H1 (cell line): ENCODE results near the gene SLC1A7. TPM values are rescaled to one million over a fixed set of nuclear protein-coding genes. Genes with fewer than 3 reads are reported as not detected.
A peak's percentile ranks its signal among the peaks of the same experiment; 100 is the strongest.

Source experiments
- CTCF ChIA-PET: fragments of 300-600 bp; sonication (Branson Sonifier 250); formaldehyde crosslinking; loops from one replicate; lab custom pipeline; 2021; ENCODE audit not compliant: partially characterized antibody; lab: Charles Lee
- POLR2A ChIA-PET: fragments of 300-600 bp; sonication (Branson Sonifier 250); formaldehyde crosslinking; loops from one replicate; lab custom pipeline; 2021; ENCODE audit warnings: inconsistent platforms; ENCODE audit not compliant: partially characterized antibody; lab: Charles Lee
- DNase-seq, 2 experiments: peaks; one replicate each; pipeline versions ENCODE4 v3.0.0 to v3.0.0-alpha.2; 2010 to 2022; ENCODE audit warnings: low spot score in 2 of 2, low read depth in 1 of 2, mixed read lengths in 1 of 2
- FAIRE-seq: peaks from 2 replicates; lab custom pipeline; 2011; peaks lifted over from hg19 to GRCh38; lab: Jason Lieb, UNC
- H2AFZ ChIP-seq: 2 replicates; pipeline ENCODE4 v1.8.1; 2012; ENCODE audit warnings: low read length, inconsistent platforms
- H2AK5ac ChIP-seq: 2 replicates; pipeline ENCODE4 v1.6.1; 2013; ENCODE audit warnings: low read depth, low read length
- H2BK120ac ChIP-seq: replicated peaks from 2 replicates; pipeline ENCODE3; 2013; ENCODE audit warnings: low read depth, low read length, inconsistent platforms
- H2BK12ac ChIP-seq: 2 replicates; pipeline ENCODE4 v1.6.1; 2013; ENCODE audit warnings: low read depth, low read length
- H2BK15ac ChIP-seq: 2 replicates; pipeline ENCODE4 v1.6.1; 2013; ENCODE audit warnings: low read length
- H2BK20ac ChIP-seq: 2 replicates; pipeline ENCODE4 v1.6.1; 2013; ENCODE audit warnings: low read length
- H2BK5ac ChIP-seq: 2 replicates; pipeline ENCODE4 v1.6.1; 2013; ENCODE audit warnings: low read depth, low read length
- H3K14ac ChIP-seq: 2 replicates; pipeline ENCODE4 v1.6.1; 2013; ENCODE audit warnings: inconsistent platforms; ENCODE audit not compliant: insufficient read length
- H3K18ac ChIP-seq: 2 replicates; pipeline ENCODE4 v1.6.1; 2013; ENCODE audit warnings: low read length; ENCODE audit errors: extremely low read depth
- H3K23ac ChIP-seq: 2 replicates; pipeline ENCODE4 v1.6.1; 2013; ENCODE audit warnings: inconsistent platforms; ENCODE audit not compliant: insufficient read length
- H3K23me2 ChIP-seq: 2 replicates; pipeline ENCODE4 v1.6.1; 2013; ENCODE audit warnings: low read depth, low read length
- H3K27ac ChIP-seq: 2 replicates; pipeline ENCODE4 v1.6.1; 2011; ENCODE audit warnings: low read depth, low read length, inconsistent platforms
- H3K27me3 ChIP-seq, 4 experiments: replicated peaks in 1 of 4; 1 replicate in 1 of 4; 2 replicates in 3 of 4; pipeline versions ENCODE4 v1.6.1 to v1.8.1; 2011 to 2013; ENCODE audit warnings: low read length in 3 of 4, mild to moderate bottlenecking in 3 of 4, inconsistent platforms in 2 of 4, mixed read lengths in 2 of 4, moderate library complexity in 1 of 4; ENCODE audit not compliant: control insufficient read depth in 3 of 4, insufficient read depth in 3 of 4; ENCODE audit errors: extremely low read depth in 1 of 4
- H3K36me3 ChIP-seq, 4 experiments: 2 replicates each; pipeline versions ENCODE4 v1.6.1 to v1.8.1; 2011 to 2013; ENCODE audit warnings: mild to moderate bottlenecking in 4 of 4, low read length in 3 of 4, moderate library complexity in 2 of 4, control low read depth in 1 of 4, inconsistent platforms in 1 of 4; ENCODE audit not compliant: insufficient read depth in 4 of 4, control insufficient read depth in 2 of 4
- H3K4ac ChIP-seq: replicated peaks from 2 replicates; pipeline ENCODE3; 2013; ENCODE audit warnings: low read length, low read depth, mixed read lengths, inconsistent platforms; ENCODE audit not compliant: insufficient read length
- H3K4me1 ChIP-seq, 4 experiments: replicated peaks in 1 of 4; 1 replicate in 1 of 4; 2 replicates in 3 of 4; pipeline versions ENCODE4 v1.6.1 to v1.8.1; 2011 to 2013; ENCODE audit warnings: low read length in 3 of 4, inconsistent platforms in 2 of 4, mixed read lengths in 1 of 4; ENCODE audit not compliant: insufficient read depth in 4 of 4, control insufficient read depth in 3 of 4
- H3K4me2 ChIP-seq, 2 experiments: 2 replicates each; pipeline versions ENCODE4 v1.6.1 to v1.8.1; 2011 to 2013; ENCODE audit warnings: low read depth in 2 of 2, low read length in 2 of 2, control low read depth in 1 of 2, inconsistent platforms in 1 of 2, mild to moderate bottlenecking in 1 of 2; ENCODE audit not compliant: insufficient read depth in 1 of 2
- H3K4me3 ChIP-seq, 4 experiments: fragments of 200-600, 300-600 bp in 1 of 4; sonication (generic), shearing (Covaris generic), sonication (Bioruptor Twin) in 1 of 4; 2 replicates each; pipeline versions ENCODE4 v1.5.1 to v1.8.1; 2011 to 2016; ENCODE audit warnings: low read length in 4 of 4, low read depth in 3 of 4, control low read depth in 2 of 4, inconsistent platforms in 2 of 4, mild to moderate bottlenecking in 2 of 4, mixed read lengths in 1 of 4, moderate library complexity in 1 of 4; ENCODE audit not compliant: insufficient read depth in 2 of 4; ENCODE audit errors: extremely low read depth in 1 of 4
- H3K56ac ChIP-seq: replicated peaks from 2 replicates; pipeline ENCODE3; 2013; ENCODE audit warnings: low read depth, mild to moderate bottlenecking, mixed read lengths, low read length, inconsistent platforms; ENCODE audit not compliant: insufficient read length
- H3K79me1 ChIP-seq: 2 replicates; pipeline ENCODE4 v1.6.1; 2013; ENCODE audit warnings: low read depth, low read length, control low read depth
- H3K79me2 ChIP-seq, 2 experiments: 2 replicates each; pipeline versions ENCODE4 v1.6.1 to v1.8.1; 2012 to 2013; ENCODE audit warnings: low read length in 2 of 2, mild to moderate bottlenecking in 2 of 2, inconsistent platforms in 1 of 2; ENCODE audit not compliant: insufficient read depth in 2 of 2, control insufficient read depth in 1 of 2
- H3K9ac ChIP-seq, 4 experiments: replicated peaks in 1 of 4; 1 replicate in 1 of 4; 2 replicates in 3 of 4; pipeline versions ENCODE4 v1.6.1 to v1.8.1; 2011 to 2013; ENCODE audit warnings: low read depth in 3 of 4, low read length in 3 of 4, control low read depth in 2 of 4, mild to moderate bottlenecking in 2 of 4, moderate library complexity in 2 of 4, inconsistent platforms in 1 of 4; ENCODE audit errors: extremely low read depth in 1 of 4
- H3K9me3 ChIP-seq, 2 experiments: 2 replicates each; pipeline versions ENCODE4 v1.6.1 to v1.8.1; 2012 to 2013; ENCODE audit warnings: mild to moderate bottlenecking in 2 of 2, moderate library complexity in 2 of 2, control low read depth in 1 of 2, inconsistent platforms in 1 of 2, low read depth in 1 of 2, low read length in 1 of 2, mixed read lengths in 1 of 2; ENCODE audit not compliant: insufficient read depth in 2 of 2
- H4K20me1 ChIP-seq, 2 experiments: replicated peaks in 1 of 2; 2 replicates each; pipeline versions ENCODE3 to v1.8.1; 2011 to 2013; ENCODE audit warnings: inconsistent platforms in 2 of 2, low read length in 2 of 2, mild to moderate bottlenecking in 1 of 2; ENCODE audit not compliant: insufficient read depth in 2 of 2, control insufficient read depth in 1 of 2
- H4K5ac ChIP-seq: 2 replicates; pipeline ENCODE4 v1.6.1; 2013; ENCODE audit warnings: low read length, low read depth, mixed read lengths, inconsistent platforms; ENCODE audit not compliant: insufficient read length
- H4K8ac ChIP-seq: 2 replicates; pipeline ENCODE4 v1.8.0; 2013; ENCODE audit warnings: mild to moderate bottlenecking, moderate library complexity, low read length, inconsistent platforms; ENCODE audit not compliant: insufficient read depth; ENCODE audit errors: extremely low read depth
- H4K91ac ChIP-seq: replicated peaks from 2 replicates; pipeline ENCODE3; 2013; ENCODE audit warnings: low read length, mixed read lengths, inconsistent platforms; ENCODE audit not compliant: insufficient read length
- ASH2L ChIP-seq: fragments of 200-600, 300-600 bp; sonication (generic); IDR thresholded peaks from one replicate; pipeline ENCODE4 v1.7.1; 2017; ENCODE audit warnings: low read length
- CEBPB ChIP-seq: IDR thresholded peaks from 2 replicates; pipeline ENCODE4 v1.6.1; 2012; ENCODE audit warnings: low read depth, low read length
- CHD2 ChIP-seq: IDR thresholded peaks from 2 replicates; pipeline ENCODE4 v1.6.1; 2012; ENCODE audit warnings: low read length, improper control_type of control experiment
- CREB1 ChIP-seq: IDR thresholded peaks from 2 replicates; pipeline ENCODE4 v1.6.1; 2012; ENCODE audit warnings: inconsistent platforms
- GTF2F1 ChIP-seq: IDR thresholded peaks from 2 replicates; pipeline ENCODE4 v1.6.1; 2012; ENCODE audit warnings: low read depth, low read length, improper control_type of control experiment, borderline replicate concordance
- HDAC2 ChIP-seq, 2 experiments: fragments of 300-600 bp in 1 of 2; sonication (generic) in 1 of 2; IDR thresholded peaks; 2 replicates each; pipeline ENCODE4 v1.6.1; 2011 to 2012; ENCODE audit warnings: low read depth in 2 of 2, low read length in 2 of 2, mild to moderate bottlenecking in 2 of 2, moderate library complexity in 2 of 2, borderline replicate concordance in 1 of 2, inconsistent platforms in 1 of 2
- MAFK ChIP-seq: IDR thresholded peaks from 2 replicates; pipeline ENCODE4 v1.6.1; 2012; ENCODE audit warnings: low read depth, mild to moderate bottlenecking, improper control_type of control experiment, low read length
- SAP30 ChIP-seq: fragments of 300-600 bp; sonication (generic); IDR thresholded peaks from 2 replicates; pipeline ENCODE4 v1.7.1; 2012; ENCODE audit warnings: low read length, moderate library complexity, mild to moderate bottlenecking, inconsistent platforms; ENCODE audit not compliant: insufficient read depth, insufficient replicate concordance
- SIRT6 ChIP-seq: IDR thresholded peaks from one replicate; pipeline ENCODE4 v1.7.1; 2012; ENCODE audit warnings: low read length, inconsistent platforms
- SIX5 ChIP-seq: IDR thresholded peaks from 2 replicates; pipeline ENCODE4 v1.6.1; 2011; ENCODE audit warnings: mild to moderate bottlenecking, low read depth, low read length
- SUZ12 ChIP-seq: fragments of 200-600 bp; sonication (generic); IDR thresholded peaks from 2 replicates; pipeline ENCODE4 v1.6.1; 2012; ENCODE audit warnings: mild to moderate bottlenecking, inconsistent platforms, low read length, moderate library complexity, mixed read lengths
- YY1 ChIP-seq: IDR thresholded peaks from 2 replicates; pipeline ENCODE4 v1.6.1; 2011; ENCODE audit warnings: low read depth, mild to moderate bottlenecking, low read length
- WGBS, 2 experiments: shearing (Covaris generic) in 1 of 2; methylation state at CpG; one replicate each; pipeline versions ENCODE4 v1.1.6 to v1.1.7; 2013 to 2015; ENCODE audit warnings: low lambda C conversion rate in 2 of 2, mixed read lengths in 2 of 2, inconsistent platforms in 1 of 2, low coverage in 1 of 2, missing lambda C conversion rate in 1 of 2; ENCODE audit not compliant: insufficient replicate concordance in 2 of 2, insufficient coverage in 1 of 2, insufficient read length in 1 of 2; ENCODE audit errors: extremely low coverage in 1 of 2, missing lambda C conversion rate in 1 of 2; 5-methylcytosine and 5-hydroxymethylcytosine counted together
- polyA plus RNA-seq, 7 experiments: library from polyadenylated mRNA; depleted of rRNA in 3 of 7; stranded (reverse) in 5 of 7; unstranded in 2 of 7; fragments of >200 nt in 5 of 7; fragments of 200-250 nt in 2 of 7; gene quantifications; 1 replicate in 5 of 7; 2 replicates in 1 of 7; 4 replicates in 1 of 7; pipeline versions ENCODE4 v1.2.1 to v1.2.3, GENCODE V29; 2011 to 2013; ENCODE audit warnings: missing spikeins in 2 of 7, mixed read lengths in 2 of 7
- total RNA-seq: library from RNA; stranded (reverse); fragmentation: NEBNext Ultra II Directional; extraction: Animal tissue kit (Norgen Biotek cat#: 25700); gene quantifications from 2 replicates; pipeline ENCODE4 v1.2.1, GENCODE V29; 2021
- TF ChIP-seq, protein P1 (sequence below): IDR thresholded peaks from 2 replicates; pipeline ENCODE4 v1.6.1; 2011; ENCODE audit warnings: low read length, improper control_type of control experiment

SLC1A7 gene
- total and polyA plus RNA-seq, 2 of the 8 experiments (the other 6 are each of a cell fraction or from before 2014, with no cell fraction given), result not detected

DNA sequence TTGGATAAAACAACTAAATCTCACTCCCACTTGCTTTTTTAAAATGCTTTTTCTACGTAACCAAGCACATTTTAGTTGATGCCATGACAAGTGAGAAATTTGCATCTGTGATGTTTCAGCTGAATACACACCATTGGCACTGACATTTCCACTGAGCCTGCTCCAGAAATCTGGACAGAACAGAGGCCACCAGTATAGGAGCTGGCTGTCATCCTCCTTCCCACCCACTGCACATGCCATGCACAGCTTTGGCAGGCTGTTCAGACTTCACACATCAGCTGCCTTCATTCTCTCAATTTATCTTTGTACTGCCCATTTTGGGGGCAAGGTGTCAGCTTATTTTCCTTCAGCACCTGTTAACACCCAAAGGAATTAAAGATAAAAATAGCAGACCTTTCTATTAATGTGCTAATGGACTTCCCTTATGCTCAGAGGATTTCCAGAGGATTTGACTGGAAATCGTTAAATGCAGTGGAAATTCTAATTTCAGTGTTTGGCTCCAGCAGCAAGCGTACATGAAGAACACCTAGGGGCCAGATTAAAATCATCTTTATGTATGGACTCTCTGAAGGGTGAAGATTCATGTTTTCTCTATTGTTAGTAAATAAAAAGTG lies 93.4 kb downstream of the SLC1A7 start:
- Histone ChIP-seq H3K27me3 (no peaks in the 10 kb centered on the region), H3K27ac (no peak overlapping the region), H3K4me3 (no peak overlapping the region), H3K9ac (no peak overlapping the region), H3K23ac (no peak overlapping the region), H3K4me2 (0 out of 4 replicates have a peak overlapping the region, but pooled peaks of 1 of the 2 experiments have one; percentile 3), H2BK12ac (no peak overlapping the region), H2AK5ac (no peak overlapping the region), H2BK20ac (no peak overlapping the region), H4K20me1 (no peaks in the 10 kb centered on the region), H4K91ac (no peak overlapping the region), H3K18ac (no peak overlapping the region), H3K56ac (no peak overlapping the region), H2AFZ (no peak overlapping the region), H3K36me3 (no peaks in the 10 kb centered on the region; a peak in 1 of 8 replicates), H3K79me1 (no peaks in the 10 kb centered on the region), H4K5ac (no peak overlapping the region), H3K14ac (no peak overlapping the region), H2BK5ac (no peak overlapping the region), H3K23me2 (no peaks in the 10 kb centered on the region), H4K8ac (no peak overlapping the region), H3K4me1 (peaks cover 3 to 12% (median 9%) of the 10 kb centered on the region in 4 experiments), H3K79me2 (no peaks in the 10 kb centered on the region), H2BK15ac (no peak overlapping the region), H3K4ac (no peak overlapping the region), H2BK120ac (no peak overlapping the region), H3K9me3 (no peaks in the 10 kb centered on the region)
- WGBS, 2 experiments, result 79% methylated on average over 3 of the region's 3 CpGs; no CpG with 5 or more reads in 1 of the 2 experiments
- no peak for FAIRE-seq
- DNase-seq, result no peak
- ChIA-PET CTCF (interaction anchor here (0.6 to 2.0 kb wide), 3 partner anchors 12 to 219 kb away, joined by 3 to 5 read pairs (median 3); partner anchors contain the start of gene PODN), POLR2A (no interaction called here)
- TF ChIP-seq, protein P1, sequence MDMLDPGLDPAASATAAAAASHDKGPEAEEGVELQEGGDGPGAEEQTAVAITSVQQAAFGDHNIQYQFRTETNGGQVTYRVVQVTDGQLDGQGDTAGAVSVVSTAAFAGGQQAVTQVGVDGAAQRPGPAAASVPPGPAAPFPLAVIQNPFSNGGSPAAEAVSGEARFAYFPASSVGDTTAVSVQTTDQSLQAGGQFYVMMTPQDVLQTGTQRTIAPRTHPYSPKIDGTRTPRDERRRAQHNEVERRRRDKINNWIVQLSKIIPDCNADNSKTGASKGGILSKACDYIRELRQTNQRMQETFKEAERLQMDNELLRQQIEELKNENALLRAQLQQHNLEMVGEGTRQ, result no peak
- TF ChIP-seq YY1 (no peak), GTF2F1 (no peak), CHD2 (no peak), SUZ12 (no peak), HDAC2 (IDR thresholded peaks at IDR 0.05; ENCODE audit: borderline replicate concordance in 1 of 2, low read depth in 2 of 2, low read length in 2 of 2) (no peak), MAFK (no peak), ASH2L (no peak), SIX5 (no peak), CEBPB (no peak), CREB1 (no peak), SIRT6 (no peak), SAP30 (no peak)
